Memory B cell (primary cell): Measurements from ENCODE around the gene HSD17B14.
"Not testable (repeated sequence)": the region's sequence is repeated elsewhere in the genome, so short reads cannot be mapped to it uniquely, and the experiment has no call there.

ENCODE experiments used
- ATAC-seq: fragments of 150-1000 bp; cut with Tn5 transposase; 2 replicates; pipeline ENCODE4 v1.10.0; 2021; ENCODE audit warnings: low read depth, mild to moderate bottlenecking, moderate library complexity
- DNase-seq, 2 donors: peaks; one replicate each; pipeline ENCODE4 v3.0.0; 2022; ENCODE audit warnings: low spot score in 2 of 2
- H3K27ac Mint-ChIP-seq: one replicate; pipeline ENCODE4 v1.8.0; 2022; ENCODE audit warnings: mild to moderate bottlenecking, moderate library complexity, mixed read lengths
- H3K27me3 Mint-ChIP-seq: one replicate; pipeline ENCODE4 v1.8.0; 2022; ENCODE audit warnings: mixed read lengths
- H3K36me3 Mint-ChIP-seq: one replicate; pipeline ENCODE4 v1.8.0; 2022; ENCODE audit warnings: mild to moderate bottlenecking, mixed read lengths
- H3K4me1 Mint-ChIP-seq: one replicate; pipeline ENCODE4 v1.8.0; 2022; ENCODE audit warnings: mixed read lengths
- H3K4me3 Mint-ChIP-seq: one replicate; pipeline ENCODE4 v1.8.0; 2022; ENCODE audit warnings: mild to moderate bottlenecking, moderate library complexity, mixed read lengths
- H3K9me3 Mint-ChIP-seq: one replicate; pipeline ENCODE4 v1.8.0; 2022; ENCODE audit warnings: mixed read lengths

HSD17B14 gene

DNA sequence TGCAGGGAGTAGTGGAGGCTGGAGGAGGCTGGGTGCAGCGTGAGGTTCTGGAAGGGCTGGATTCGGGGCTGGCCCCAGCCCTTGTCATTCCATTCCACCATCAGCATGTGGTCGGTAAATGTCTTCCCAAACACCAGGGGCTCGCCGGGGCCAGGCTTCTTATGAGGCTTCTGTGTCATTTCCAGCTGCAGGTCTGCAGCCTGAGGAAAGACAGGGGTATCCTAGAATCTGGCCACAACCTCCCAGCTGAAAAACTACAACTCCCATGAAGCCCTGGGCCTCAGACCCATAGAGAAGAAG is 29.8 kb downstream of the HSD17B14 start:
- peak in 1 of 2 donors; percentile 44 for DNase-seq
- Mint-ChIP-seq H3K27ac (no peak overlapping the region), H3K4me1 (peaks cover 23% of the 10 kb centered on the region), H3K36me3 (peaks cover 2% of the 10 kb centered on the region), H3K4me3 (no peak overlapping the region), H3K9me3 (no peaks in the 10 kb centered on the region), H3K27me3 (no peaks in the 10 kb centered on the region)
- no peak for ATAC-seq

DNA sequence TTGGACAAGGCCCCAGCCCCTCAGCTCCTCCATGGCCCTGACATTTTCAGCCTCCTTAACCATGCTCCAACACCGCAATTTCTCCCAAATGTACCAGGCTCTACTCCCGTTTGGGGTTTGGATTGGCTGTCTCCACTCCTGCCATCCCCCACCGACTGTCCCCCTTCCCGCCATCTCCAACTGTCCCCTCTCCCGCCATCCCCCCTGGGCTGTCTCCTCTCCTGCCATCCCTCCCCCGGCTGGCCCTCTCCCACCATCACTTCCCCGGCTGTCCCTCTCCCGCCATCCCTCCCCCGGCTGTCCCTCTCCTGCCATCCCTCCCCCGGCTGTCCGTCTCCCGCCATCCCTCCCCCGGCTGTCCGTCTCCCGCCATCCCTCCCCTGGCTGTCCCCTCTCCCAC is 30.8 kb downstream of the HSD17B14 start:
- ATAC-seq (no peak), DNase-seq (no peak)
- Mint-ChIP-seq H3K4me3 (no peak overlapping the region), H3K27ac (no peak overlapping the region), H3K36me3 (peaks cover 2% of the 10 kb centered on the region), H3K27me3 (no peaks in the 10 kb centered on the region), H3K4me1 (peaks cover 20% of the 10 kb centered on the region), H3K9me3 (no peaks in the 10 kb centered on the region)

GRCh38 chr19:48804496-48804895 is 31.8 kb downstream of the HSD17B14 start:
- peaks cover 4% of the 10 kb centered on the region for H3K36me3 Mint-ChIP-seq
- H3K9me3 Mint-ChIP-seq, result no peaks in the 10 kb centered on the region
- no peak overlapping the region for H3K4me3 Mint-ChIP-seq
- H3K27ac Mint-ChIP-seq, result no peak overlapping the region
- ATAC-seq, result no peak
- H3K27me3 Mint-ChIP-seq, result no peaks in the 10 kb centered on the region
- no peak for DNase-seq
- peaks cover 11% of the 10 kb centered on the region for H3K4me1 Mint-ChIP-seq

GRCh38 chr19:48802623-48803022 is 33.7 kb downstream of the HSD17B14 start:
- no peaks in the 10 kb centered on the region for H3K27me3 Mint-ChIP-seq
- no peaks in the 10 kb centered on the region for H3K9me3 Mint-ChIP-seq
- ATAC-seq, result no peak

GRCh38 chr19:48799358-48800300 is 36.7 kb downstream of the HSD17B14 start:
- H3K4me1 Mint-ChIP-seq, result peaks cover 4% of the 10 kb centered on the region
- no peaks in the 10 kb centered on the region for H3K27me3 Mint-ChIP-seq
- ATAC-seq, result no peak
- no peaks in the 10 kb centered on the region for H3K9me3 Mint-ChIP-seq
- no peak overlapping the region for H3K4me3 Mint-ChIP-seq
- peaks cover 4% of the 10 kb centered on the region for H3K36me3 Mint-ChIP-seq
- H3K27ac Mint-ChIP-seq, result no peak overlapping the region
- no peak for DNase-seq

More at GRCh38 chr19:48802623-48803022, 33.7 kb downstream of the HSD17B14 start:
- Mint-ChIP-seq H3K4me1 (peaks cover 4% of the 10 kb centered on the region), H3K36me3 (peaks cover 4% of the 10 kb centered on the region), H3K27ac (no peak overlapping the region), H3K4me3 (no peak overlapping the region)
- DNase-seq, result no peak

DNA sequence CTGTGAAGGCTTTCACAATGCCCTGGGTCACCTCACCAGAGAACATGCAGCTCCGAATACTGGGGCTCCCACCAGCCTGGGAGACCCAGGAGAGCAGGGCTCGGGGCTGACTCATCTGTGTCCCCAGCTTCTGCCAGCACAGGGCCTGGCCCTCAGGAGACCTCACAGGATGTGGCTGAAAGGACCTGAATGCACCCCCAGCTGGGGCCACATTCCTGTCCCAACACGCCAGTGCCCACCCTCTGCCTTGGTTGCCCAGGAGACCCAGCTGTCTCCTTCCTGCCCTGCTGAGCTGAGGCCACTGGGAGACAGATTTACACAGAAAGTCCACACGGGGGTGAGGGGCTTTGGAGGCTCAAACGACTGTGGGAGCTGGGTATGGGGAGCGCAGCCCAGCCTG is 37.4 kb downstream of the HSD17B14 start:
- H3K27ac Mint-ChIP-seq, result no peak overlapping the region
- ATAC-seq, result no peak
- H3K36me3 Mint-ChIP-seq, result peaks cover 4% of the 10 kb centered on the region
- no peak for DNase-seq
- H3K4me1 Mint-ChIP-seq, result peaks cover 6% of the 10 kb centered on the region
- H3K4me3 Mint-ChIP-seq, result no peak overlapping the region
- no peaks in the 10 kb centered on the region for H3K27me3 Mint-ChIP-seq
- H3K9me3 Mint-ChIP-seq, result no peaks in the 10 kb centered on the region

GRCh38 chr19:48797103-48797502 is 39.2 kb downstream of the HSD17B14 start:
- ATAC-seq (no peak), DNase-seq (no peak)
- peaks cover 2% of the 10 kb centered on the region for H3K36me3 Mint-ChIP-seq
- no peak overlapping the region for H3K4me3 Mint-ChIP-seq
- no peaks in the 10 kb centered on the region for H3K27me3 Mint-ChIP-seq
- H3K4me1 Mint-ChIP-seq, result peaks cover 6% of the 10 kb centered on the region
- no peak overlapping the region for H3K27ac Mint-ChIP-seq
- H3K9me3 Mint-ChIP-seq, result no peaks in the 10 kb centered on the region

DNA sequence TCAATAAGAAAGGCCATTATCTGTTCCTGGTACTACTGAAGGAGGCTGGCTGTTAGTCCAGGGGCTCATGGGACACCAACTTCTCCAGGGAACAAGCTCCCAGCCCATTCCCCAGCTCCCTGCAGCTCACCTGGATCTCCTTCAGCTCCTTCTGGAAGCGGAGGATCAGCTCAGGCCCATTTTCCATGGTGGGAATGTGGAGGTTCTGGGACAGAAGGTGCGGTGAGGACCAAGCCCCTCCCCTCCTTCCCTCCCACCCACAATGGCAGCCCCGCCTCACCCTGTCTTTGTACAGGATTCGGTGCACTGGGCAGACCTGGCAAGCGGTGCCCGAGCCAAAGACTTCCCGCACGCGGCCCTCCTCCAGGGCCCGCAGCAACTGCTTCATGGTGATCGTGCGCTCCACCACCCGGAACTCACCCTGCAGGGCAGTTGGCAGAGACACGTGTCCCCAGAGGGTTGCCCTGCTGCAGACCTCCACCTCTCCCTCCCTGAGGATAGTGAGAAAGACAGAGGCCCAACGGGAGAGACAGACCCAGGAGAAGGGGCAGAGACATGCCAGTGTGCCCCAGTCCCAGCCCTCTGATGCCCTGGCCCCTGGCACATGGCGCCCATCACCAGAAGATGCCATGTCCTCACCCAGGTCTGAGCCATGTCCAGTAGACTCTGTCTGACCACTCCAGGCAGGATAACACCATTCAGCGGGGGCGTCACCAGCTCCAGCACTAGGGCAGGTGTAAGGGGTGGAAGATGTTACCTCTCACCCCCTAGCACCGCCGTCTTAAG is 39.8 kb downstream of the HSD17B14 start:
- Mint-ChIP-seq H3K9me3 (no peaks in the 10 kb centered on the region), H3K27ac (no peak overlapping the region), H3K4me3 (no peak overlapping the region), H3K4me1 (peaks cover 6% of the 10 kb centered on the region), H3K36me3 (peaks cover 2% of the 10 kb centered on the region), H3K27me3 (no peaks in the 10 kb centered on the region)
- ATAC-seq, result no peak
- DNase-seq, result no peak

DNA sequence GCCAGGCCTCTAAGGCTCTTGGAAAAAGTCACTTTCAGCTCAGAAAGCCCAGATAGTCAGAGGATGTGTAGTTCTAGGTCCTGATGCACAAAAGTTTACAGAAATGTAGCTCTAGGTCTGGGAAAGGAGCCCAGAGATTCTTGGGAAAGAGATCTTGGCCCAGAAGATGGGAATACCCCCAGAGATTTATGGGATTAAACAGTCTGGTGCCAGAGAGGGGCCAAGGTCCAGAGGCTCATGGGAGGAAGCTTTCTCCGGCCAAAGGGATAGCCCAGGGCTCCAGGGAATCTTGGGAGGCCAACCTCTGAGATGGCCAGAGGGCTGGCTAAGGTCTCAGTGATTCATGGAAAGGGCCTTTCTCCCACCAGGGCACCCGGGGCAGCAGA is 40.6 kb downstream of the HSD17B14 start:
- H3K27me3 Mint-ChIP-seq, result no peaks in the 10 kb centered on the region
- DNase-seq (no peak), ATAC-seq (no peak)
- peaks cover 2% of the 10 kb centered on the region for H3K36me3 Mint-ChIP-seq
- peak overlapping the region; percentile 96 for H3K4me3 Mint-ChIP-seq
- no peaks in the 10 kb centered on the region for H3K9me3 Mint-ChIP-seq
- peak overlapping the region; percentile 94 for H3K27ac Mint-ChIP-seq
- H3K4me1 Mint-ChIP-seq, result peaks cover 6% of the 10 kb centered on the region

DNA sequence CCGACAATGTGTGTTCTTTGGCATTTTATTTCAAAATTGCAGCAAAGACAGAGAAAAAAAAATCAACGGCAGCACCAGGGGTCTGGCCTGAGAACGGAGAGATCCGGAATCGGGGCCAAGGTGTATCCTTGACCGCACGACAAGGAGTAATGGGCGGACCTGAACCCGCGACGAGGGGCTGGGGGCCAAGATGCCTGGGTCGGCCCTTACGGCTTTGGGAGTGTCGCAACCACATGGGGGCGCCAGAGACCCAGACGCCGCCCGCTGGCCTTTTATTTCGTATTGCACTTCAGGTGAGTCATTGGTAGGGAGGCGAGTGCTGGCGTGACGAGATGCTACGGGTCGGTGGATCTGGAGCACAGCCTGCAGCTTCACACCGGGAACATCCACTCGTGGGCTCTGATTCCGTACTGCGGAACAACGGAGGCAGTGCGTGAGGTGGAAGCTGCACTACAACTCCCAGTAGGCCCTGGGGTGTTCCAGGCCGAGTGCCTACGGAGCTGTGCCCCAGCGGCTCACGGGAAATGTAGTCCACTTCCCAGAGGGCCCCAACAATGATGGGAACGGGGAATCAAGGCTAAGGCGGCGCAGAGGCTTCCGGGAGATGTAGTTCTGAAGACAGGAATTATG is 41.1 kb downstream of the HSD17B14 start:
- peak overlapping the region; percentile 96 for H3K4me3 Mint-ChIP-seq
- ATAC-seq (peak; percentile 97), DNase-seq (peak; percentile 80 to 87)
- H3K9me3 Mint-ChIP-seq, result no peaks in the 10 kb centered on the region
- peaks cover 6% of the 10 kb centered on the region for H3K4me1 Mint-ChIP-seq
- peaks cover under 1% of the 10 kb centered on the region for H3K36me3 Mint-ChIP-seq
- H3K27me3 Mint-ChIP-seq, result no peaks in the 10 kb centered on the region
- H3K27ac Mint-ChIP-seq, result peak overlapping the region; percentile 94

- peaks cover 6% of the 10 kb centered on the region for H3K4me1 Mint-ChIP-seq
- no peaks in the 10 kb centered on the region for H3K9me3 Mint-ChIP-seq
- H3K27me3 Mint-ChIP-seq, result no peaks in the 10 kb centered on the region
- ATAC-seq (no peak), DNase-seq (no peak)
- peak overlapping the region; percentile 96 for H3K4me3 Mint-ChIP-seq
- H3K27ac Mint-ChIP-seq, result peak overlapping the region; percentile 21
- no peaks in the 10 kb centered on the region for H3K36me3 Mint-ChIP-seq
Observed at GRCh38 chr19:48794291-48794690, 42.0 kb downstream of the HSD17B14 start.

DNA sequence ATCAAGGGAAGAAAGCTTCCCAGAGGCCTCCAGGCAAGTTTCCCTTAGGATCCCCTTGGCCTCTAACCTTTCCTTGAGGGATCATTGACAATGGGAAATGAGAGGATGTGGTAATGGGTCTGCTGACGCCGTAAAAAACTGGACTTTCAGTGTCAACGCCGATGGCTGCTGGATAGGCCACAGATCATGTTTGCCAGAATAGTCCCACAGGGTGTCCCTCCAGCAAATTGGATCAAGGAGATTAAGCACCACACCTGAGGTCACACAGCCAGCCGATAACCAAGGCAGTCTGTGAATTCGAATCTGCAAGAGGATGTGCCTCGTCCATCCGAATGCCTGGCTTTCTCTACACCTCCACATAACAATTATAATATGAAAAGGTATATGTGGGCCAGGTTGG is 43.0 kb downstream of the HSD17B14 start:
- no peak overlapping the region for H3K4me3 Mint-ChIP-seq
- no peak overlapping the region for H3K27ac Mint-ChIP-seq
- H3K27me3 Mint-ChIP-seq, result no peaks in the 10 kb centered on the region
- DNase-seq, result no peak
- no peak for ATAC-seq
- no peaks in the 10 kb centered on the region for H3K9me3 Mint-ChIP-seq
- no peaks in the 10 kb centered on the region for H3K36me3 Mint-ChIP-seq
- peaks cover 6% of the 10 kb centered on the region for H3K4me1 Mint-ChIP-seq

DNA sequence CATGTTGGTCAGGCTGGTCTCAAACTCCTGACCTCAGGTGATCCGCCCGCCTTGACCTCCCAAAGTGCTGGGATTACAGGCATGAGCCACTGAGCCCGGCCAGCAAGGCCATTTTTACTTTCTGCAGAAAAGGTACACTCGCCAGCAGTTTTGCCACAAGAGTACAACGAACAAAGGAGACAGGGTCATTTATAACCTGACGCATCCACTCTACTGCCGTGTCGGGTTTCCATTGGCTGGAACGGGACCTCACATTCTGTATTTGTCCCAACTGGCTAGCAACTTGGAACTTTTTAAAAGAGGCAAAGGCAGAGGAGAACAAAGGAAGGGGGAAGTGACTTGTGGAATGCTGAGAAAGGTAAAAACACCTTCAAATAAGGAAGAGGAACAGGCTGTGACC is 49.0 kb downstream of the HSD17B14 start:
- H3K4me1 Mint-ChIP-seq, ATAC-seq: not testable (repeated sequence)

GRCh38 chr19:48786422-48786821 is 49.9 kb downstream of the HSD17B14 start:
- H3K36me3 Mint-ChIP-seq, H3K27me3 Mint-ChIP-seq, H3K9me3 Mint-ChIP-seq, H3K4me1 Mint-ChIP-seq, DNase-seq, ATAC-seq, H3K4me3 Mint-ChIP-seq, H3K27ac Mint-ChIP-seq: not testable (repeated sequence)

More for the DNA sequence above, 49.0 kb downstream of the HSD17B14 start:
- H3K4me3 Mint-ChIP-seq, DNase-seq, H3K36me3 Mint-ChIP-seq, H3K27me3 Mint-ChIP-seq, H3K27ac Mint-ChIP-seq, H3K9me3 Mint-ChIP-seq: not testable (repeated sequence)
